GM18519 (cell line): ENCODE measurements around the gene DOCK4.

ENCODE experiments used
- ATAC-seq: cut with Tn5 transposase; IDR thresholded peaks from one replicate; pipeline ENCODE4 v1.9.1; 2021; ENCODE audit warnings: mild to moderate bottlenecking, moderate library complexity; ENCODE audit not compliant: unreplicated experiment, low FRiP score

DOCK4 gene

GRCh38 chr7:111729483-111729882 is 476.7 kb downstream of the DOCK4 start:
- no peak for ATAC-seq

GRCh38 chr7:111728635-111728995 is 477.6 kb downstream of the DOCK4 start:
- no peak for ATAC-seq

- no peak for ATAC-seq
Measured at GRCh38 chr7:111727905-111728634, 478.1 kb downstream of the DOCK4 start.

- no peak for ATAC-seq
Measured at GRCh38 chr7:111718886-111719285, 487.3 kb downstream of the DOCK4 start.

GRCh38 chr7:111711426-111712065 is 494.7 kb downstream of the DOCK4 start:
- ATAC-seq, result no peak

- ATAC-seq, result no peak
Measured at GRCh38 chr7:111710839-111711380, 495.3 kb downstream of the DOCK4 start.

GRCh38 chr7:111708072-111708471 is 498.1 kb downstream of the DOCK4 start:
- no peak for ATAC-seq

GRCh38 chr7:111705807-111706206 is 500.4 kb downstream of the DOCK4 start:
- no peak for ATAC-seq

GRCh38 chr7:111697771-111698170 is 508.4 kb downstream of the DOCK4 start:
- no peak for ATAC-seq

- no peak for ATAC-seq
Measured at GRCh38 chr7:111694376-111694775, 511.8 kb downstream of the DOCK4 start.

- ATAC-seq, result no peak
Measured at GRCh38 chr7:111690364-111691111, 515.7 kb downstream of the DOCK4 start.

- ATAC-seq, result no peak
Measured at GRCh38 chr7:111685349-111685748, 520.9 kb downstream of the DOCK4 start.

- no peak for ATAC-seq
Measured at GRCh38 chr7:111682588-111683340, 523.4 kb downstream of the DOCK4 start.

GRCh38 chr7:111681242-111681641 is 525.0 kb downstream of the DOCK4 start:
- no peak for ATAC-seq

GRCh38 chr7:111678986-111679385 is 527.2 kb downstream of the DOCK4 start:
- no peak for ATAC-seq

GRCh38 chr7:111678281-111678680 is 527.9 kb downstream of the DOCK4 start:
- ATAC-seq, result no peak

- ATAC-seq, result no peak
Measured at GRCh38 chr7:111677848-111678247, 528.4 kb downstream of the DOCK4 start.

GRCh38 chr7:111676811-111677210 is 529.4 kb downstream of the DOCK4 start:
- no peak for ATAC-seq
